OCI-LY7 (cell line): ENCODE results near the gene FCHSD2.

Source experiments
- CTCF ChIP-seq: fragments of 200-600 bp; sonication (generic); conservative IDR thresholded peaks from 2 replicates; pipeline ENCODE4 v1.5.1; 2014; ENCODE audit warnings: mild to moderate bottlenecking, antibody characterized with exemption, low read length, moderate library complexity, mixed read lengths
- EZH2phosphoT487 ChIP-seq: fragments of 200-600 bp; sonication (generic); IDR thresholded peaks from 2 replicates; pipeline ENCODE4 v1.6.1; 2018; ENCODE audit warnings: low read depth, borderline replicate concordance, mild to moderate bottlenecking, mixed run types, antibody characterized with exemption, low read length, moderate library complexity, mixed read lengths

DNA sequence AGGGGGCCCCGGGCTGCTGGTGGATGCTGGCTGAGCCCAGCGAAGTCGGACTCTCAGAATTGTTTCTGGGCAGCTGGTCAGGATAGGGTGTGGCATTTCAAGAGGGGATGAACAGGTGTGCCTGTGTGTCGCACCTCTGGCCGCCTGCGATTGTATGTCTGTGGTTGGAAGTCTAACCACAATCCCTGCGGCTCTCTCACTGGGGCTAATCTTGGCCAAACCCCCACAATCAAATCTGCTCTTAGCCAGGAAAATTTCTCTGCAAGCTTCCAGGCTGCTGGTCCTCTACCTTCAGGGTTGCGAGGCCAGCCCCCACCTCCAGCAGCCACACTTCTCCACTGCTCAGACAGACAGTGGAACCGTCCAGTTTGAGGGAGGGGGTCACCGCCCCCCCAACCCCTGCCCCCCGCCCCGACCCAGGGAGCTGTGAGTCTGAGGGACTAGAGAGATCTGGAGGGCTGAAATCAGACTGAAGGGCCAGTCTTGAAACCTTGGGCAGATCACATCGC is 327.0 kb downstream of the FCHSD2 start:
- no peak for TF ChIP-seq CTCF
- no peak for TF ChIP-seq EZH2phosphoT487
